Purkinje cell (primary cell): Measurements from ENCODE around the gene GTSE1. TPM values are rescaled to one million over a fixed set of nuclear protein-coding genes. Genes with fewer than 3 reads are reported as not detected.

ENCODE experiments used
- polyA plus RNA-seq: library from polyadenylated mRNA; unstranded; fragments of >200 nt; fragmentation: Nextera tagmentation; gene quantifications from 2 replicates; pipeline ENCODE4 v1.2.1, GENCODE V29; 2014

Gene GTSE1, protein sequence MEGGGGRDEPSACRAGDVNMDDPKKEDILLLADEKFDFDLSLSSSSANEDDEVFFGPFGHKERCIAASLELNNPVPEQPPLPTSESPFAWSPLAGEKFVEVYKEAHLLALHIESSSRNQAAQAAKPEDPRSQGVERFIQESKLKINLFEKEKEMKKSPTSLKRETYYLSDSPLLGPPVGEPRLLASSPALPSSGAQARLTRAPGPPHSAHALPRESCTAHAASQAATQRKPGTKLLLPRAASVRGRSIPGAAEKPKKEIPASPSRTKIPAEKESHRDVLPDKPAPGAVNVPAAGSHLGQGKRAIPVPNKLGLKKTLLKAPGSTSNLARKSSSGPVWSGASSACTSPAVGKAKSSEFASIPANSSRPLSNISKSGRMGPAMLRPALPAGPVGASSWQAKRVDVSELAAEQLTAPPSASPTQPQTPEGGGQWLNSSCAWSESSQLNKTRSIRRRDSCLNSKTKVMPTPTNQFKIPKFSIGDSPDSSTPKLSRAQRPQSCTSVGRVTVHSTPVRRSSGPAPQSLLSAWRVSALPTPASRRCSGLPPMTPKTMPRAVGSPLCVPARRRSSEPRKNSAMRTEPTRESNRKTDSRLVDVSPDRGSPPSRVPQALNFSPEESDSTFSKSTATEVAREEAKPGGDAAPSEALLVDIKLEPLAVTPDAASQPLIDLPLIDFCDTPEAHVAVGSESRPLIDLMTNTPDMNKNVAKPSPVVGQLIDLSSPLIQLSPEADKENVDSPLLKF
- polyA plus RNA-seq: not detected in 2 replicates

DNA sequence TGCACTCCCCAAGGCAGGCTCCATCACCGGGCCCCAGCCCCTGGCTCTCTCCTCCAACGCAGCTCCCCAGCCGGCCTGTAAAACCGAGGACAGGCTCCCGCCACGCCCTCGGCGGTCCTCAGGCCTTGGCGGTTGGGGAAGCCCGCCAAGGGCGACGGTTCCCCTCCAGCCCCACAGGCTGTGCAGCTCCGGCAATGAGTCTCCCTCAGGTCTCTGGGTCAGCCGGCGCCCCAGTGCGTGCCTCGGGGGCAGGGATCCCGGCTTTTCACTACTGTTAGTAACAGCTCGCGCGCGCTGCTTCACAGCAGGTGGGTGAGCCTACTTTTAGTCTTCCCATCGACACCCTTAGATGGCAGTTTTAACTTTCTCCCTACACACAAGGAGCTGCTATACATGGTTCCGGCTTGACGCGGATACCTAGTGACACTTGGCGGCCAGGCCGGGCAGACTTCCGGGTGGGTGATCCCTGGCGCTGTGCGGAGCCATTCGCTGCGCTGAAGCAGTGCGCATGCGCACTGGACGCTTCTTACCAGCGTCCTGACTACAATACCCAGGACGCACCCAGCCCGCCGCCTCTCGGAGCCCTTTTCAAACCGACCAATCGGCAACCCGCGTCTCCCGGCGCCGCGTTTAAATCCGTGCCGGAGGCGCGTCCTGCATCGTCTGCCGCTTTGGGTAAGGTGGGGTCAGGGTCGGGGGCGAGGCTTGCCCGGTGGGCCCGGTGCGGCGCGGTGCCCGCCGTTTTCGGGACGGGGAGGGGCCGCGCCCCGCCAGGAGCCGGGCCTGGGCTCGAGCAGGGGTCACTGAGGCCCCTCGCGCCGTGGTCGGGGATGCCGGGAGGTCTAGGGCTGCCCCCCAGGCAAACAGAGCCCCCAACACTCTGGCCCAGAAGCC, at the start of gene GTSE1:
Gene GTSE1, plus strand, starts transcription at position 614 of the 894 bp plus-strand sequence. CDS start 531 bp downstream, outside the sequence.

DNA sequence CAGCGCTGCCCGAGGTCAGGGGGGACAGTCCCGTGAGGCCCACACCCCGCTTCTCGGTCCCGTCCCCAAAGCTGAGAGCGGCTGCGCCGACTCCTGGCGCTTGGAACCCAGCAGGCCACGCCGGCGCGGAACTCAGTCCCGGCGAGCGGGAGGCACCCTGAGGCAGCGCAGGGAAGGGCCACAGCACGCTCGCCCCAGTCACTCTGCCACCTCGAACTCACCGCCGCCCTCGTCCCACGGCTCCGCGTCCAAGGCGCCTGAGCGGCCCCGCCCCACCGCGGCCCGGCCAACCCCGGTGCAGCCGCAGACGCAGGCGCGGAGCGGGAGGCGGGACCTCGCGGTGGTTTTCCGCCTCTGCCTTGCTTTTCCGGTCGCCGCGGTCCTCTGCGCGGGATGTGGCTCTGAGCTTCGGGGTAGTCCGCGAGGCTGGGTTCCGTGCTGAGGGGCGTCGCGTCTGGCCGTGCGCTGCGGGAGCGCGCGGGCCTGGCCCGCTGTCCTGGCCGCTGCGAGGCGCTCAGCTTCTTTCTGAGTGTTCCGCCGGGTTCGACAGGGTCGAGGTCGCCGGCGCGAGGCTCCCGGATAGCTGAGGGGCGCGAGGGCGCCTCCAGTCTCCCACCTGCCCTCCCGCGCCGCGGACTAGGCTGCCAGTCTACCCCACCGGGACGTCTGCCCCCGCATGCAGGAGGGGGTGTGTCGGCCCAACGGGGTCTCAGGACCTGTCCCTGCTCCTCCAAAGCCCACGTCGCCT, 46.5 kb upstream of the GTSE1 start, which contains the start of gene CDPF1:
Gene CDPF1, minus strand, starts transcription at position 259 of the 748 bp plus-strand sequence. CDS start 2,009 bp downstream, outside the sequence.

DNA sequence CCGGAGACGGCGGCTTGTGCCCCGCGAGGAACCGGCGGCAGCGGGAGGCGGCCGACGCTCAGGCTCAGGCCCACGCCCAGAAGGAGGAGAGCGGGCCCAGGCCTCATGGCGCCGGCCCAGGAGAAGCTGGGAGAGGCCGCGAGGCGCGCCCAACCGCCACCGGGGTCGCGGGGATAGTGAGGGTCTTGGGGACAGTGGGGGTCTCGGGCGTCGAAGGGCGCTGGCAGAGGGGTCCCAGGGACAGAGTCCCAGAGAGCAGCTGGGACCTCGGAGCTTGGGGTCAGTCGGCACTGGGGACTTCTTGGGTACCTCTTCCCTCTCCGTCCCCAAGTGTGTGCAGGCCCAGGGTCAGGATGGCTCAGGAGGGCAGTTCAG, 33.5 kb upstream of the GTSE1 start, which contains the start of gene PKDREJ:
Gene PKDREJ, minus strand, starts transcription at position 128 of the 375 bp plus-strand sequence. Its CDS starts 21 bp downstream, at position 107.

DNA sequence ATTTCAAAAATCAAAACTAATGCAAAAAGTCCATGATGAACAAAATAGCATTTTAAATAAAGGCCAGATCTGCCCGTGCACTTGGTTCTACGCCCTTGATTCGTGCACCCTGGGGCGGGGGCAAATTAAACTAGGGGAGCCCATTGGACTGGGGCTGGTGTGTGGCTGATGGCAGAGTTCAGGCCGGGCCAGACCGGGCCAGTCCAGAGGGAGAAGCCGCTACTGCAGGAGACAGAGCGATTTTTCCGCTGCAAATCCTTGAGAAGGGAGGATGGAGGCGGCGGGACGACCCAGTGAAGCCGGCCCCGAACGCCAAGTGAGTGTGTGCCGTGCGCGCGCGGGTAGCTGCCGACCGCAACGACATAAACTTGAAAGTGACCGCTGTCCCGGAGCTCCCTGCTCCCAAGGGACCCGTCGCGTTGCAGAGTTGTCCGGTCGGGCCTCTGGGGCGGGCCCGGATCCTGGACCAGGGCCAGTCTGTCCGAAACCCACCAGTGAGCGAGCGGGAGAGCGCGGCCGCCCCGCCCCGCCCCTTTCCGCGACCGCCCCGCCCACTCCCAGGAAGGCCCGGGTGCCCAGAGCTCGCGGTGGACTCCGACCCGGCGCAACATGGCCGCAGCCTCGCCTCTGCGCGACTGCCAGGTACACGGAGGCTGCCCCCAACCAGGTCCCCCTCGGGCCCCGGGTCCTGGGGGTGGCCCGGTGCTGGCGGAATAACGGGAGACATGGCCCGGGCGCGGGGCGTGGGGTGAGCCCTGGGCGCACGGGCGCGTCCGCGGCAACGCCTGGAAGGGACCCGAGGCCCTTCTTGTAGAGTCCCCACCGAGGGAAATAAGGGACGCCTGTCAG, 29.0 kb upstream of the GTSE1 start, which contains the start of gene TTC38:
Gene TTC38, plus strand, starts transcription at position 578 of the 849 bp plus-strand sequence. Its CDS starts 32 bp downstream, at position 610.

DNA sequence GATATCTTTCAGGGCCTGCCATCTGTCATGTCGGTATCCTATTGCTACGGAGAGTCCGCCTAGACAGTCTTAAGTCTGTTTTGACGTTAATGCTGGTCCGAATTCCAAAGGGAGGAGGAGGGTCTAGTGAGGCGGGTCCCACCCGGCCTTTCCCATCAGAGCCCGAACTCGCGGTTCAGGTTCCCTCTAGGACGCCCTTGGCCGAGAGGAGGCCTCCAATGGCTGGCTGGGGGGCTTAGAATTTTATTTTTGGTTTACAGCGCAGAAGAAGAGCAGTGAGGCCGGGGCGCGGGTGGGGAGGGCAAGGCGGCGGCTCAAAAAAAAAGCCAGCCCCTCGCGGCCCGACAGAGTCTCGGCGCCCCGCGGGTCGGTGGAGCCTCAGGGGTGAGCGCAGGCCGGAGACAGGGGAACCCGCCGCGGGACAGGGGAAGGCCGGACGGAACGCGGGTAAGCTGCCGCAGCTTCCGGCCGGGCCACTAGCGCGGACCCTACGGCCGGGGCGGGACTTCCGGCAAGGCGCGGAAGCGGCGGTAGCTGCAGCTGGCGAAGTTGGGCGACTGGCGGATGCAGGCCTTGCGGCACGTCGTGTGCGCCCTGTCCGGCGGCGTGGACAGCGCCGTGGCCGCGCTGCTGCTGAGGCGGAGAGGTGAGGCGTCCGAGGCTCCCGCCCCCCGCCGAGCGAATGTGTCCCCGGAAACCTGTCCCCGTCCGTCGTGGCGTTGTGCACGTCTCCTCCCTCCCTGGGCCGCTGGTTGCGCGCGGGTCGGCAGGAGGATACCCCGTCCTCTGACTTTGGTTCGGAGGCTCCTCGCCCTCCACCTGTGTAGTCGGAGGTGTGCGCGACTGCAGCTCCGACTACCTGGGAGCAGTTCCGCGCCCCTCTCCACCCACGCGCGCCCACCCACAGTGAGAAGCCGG, 38.8 kb downstream of the GTSE1 start, which contains the start of gene TRMU:
Gene TRMU, plus strand, starts transcription at position 514 of the 918 bp plus-strand sequence. Its CDS starts 51 bp downstream, at position 565.

Other genes starting within 250 kb of the GTSE1 start
- 0.71 and 1.4 TPM in 2 replicates for gene PPARA, start 146.3 kb upstream of the GTSE1 start, polyA plus RNA-seq
- 0.93 and 1.6 TPM in 2 replicates for gene CDPF1, start 46.6 kb upstream of the GTSE1 start, polyA plus RNA-seq
- gene PKDREJ, start 33.5 kb upstream of the GTSE1 start, polyA plus RNA-seq: not detected in 2 replicates
- gene TTC38, start 28.9 kb upstream of the GTSE1 start, polyA plus RNA-seq: 1.3 and 2.1 TPM in 2 replicates
- gene TRMU, start 38.8 kb downstream of the GTSE1 start, polyA plus RNA-seq: 2.4 and 2.9 TPM in 2 replicates
- 0.07 and 0.13 TPM in 2 replicates for gene CELSR1, start 240.8 kb downstream of the GTSE1 start, polyA plus RNA-seq